GM19023 (cell line): ENCODE results near the gene BAHCC1.

Experiments used
- ATAC-seq: cut with Tn5 transposase; IDR thresholded peaks from one replicate; pipeline ENCODE4 v1.9.1; 2021; ENCODE audit warnings: mild to moderate bottlenecking, moderate library complexity; ENCODE audit not compliant: unreplicated experiment

BAHCC1 gene

GRCh38 chr17:81437191-81437651 lies 42.0 kb downstream of the BAHCC1 start:
- no peak for ATAC-seq

- no peak for ATAC-seq
These were observed 42.9 kb downstream of the BAHCC1 start for GRCh38 chr17:81438007-81438659.

- ATAC-seq: no peak
These were observed 43.4 kb downstream of the BAHCC1 start for GRCh38 chr17:81438688-81439087.

DNA sequence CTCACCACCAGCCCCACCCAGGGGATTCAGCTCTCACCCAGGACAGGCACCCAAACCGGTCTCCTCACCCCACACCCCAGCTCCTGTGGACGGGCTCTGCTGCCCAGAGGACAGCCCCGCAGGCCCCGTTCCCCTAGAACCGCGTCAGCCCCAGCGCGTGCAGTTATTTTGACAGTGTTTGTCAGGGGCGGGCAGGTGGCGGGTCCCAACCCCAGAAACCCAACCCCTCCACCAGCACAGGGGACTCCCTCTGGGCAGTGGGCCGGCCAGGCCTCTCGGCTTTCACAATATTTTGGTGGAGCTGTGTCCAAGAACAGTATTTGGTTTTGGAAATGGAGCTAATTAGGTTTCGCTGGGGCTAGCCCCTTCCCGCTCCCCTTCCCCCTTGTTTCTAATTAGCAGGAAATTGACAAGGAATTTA lies 44.8 kb downstream of the BAHCC1 start:
- no peak for ATAC-seq

DNA sequence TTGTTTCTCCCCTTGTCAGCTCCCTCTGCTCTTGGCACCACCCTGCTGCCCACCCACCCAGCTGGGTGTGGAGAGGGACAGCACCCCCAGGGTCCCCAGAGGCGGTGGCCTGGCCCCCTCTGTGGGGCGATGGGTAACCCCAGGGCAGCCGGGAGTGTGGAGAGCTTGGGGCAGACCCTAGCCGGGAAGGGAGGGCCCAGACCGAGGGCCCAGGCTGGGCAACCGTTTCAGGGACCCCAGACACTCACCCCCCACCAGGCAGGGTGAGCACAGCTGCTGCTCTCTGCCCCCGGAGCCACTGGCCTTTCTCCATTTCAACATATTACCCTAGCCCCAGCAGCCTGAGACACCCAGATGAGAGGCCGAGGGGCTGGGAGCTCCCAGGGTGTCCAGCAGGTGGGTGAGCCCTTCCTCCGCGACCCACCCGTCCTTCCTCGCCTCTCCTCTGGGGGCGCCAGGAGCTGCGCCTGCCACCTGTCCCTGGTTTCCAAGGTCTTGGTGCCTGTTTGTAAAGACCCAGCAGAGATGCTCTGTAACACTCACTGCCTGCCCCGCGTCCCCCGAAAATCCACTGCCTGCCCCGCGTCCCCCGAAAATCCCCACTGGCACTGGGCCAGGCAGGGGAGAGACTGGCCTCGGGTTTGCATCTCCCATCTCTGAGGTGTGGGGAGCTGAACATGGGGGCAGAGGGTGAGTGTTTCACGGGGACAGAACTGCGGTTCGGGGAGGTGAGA lies 45.4 kb downstream of the BAHCC1 start:
- no peak for ATAC-seq

DNA sequence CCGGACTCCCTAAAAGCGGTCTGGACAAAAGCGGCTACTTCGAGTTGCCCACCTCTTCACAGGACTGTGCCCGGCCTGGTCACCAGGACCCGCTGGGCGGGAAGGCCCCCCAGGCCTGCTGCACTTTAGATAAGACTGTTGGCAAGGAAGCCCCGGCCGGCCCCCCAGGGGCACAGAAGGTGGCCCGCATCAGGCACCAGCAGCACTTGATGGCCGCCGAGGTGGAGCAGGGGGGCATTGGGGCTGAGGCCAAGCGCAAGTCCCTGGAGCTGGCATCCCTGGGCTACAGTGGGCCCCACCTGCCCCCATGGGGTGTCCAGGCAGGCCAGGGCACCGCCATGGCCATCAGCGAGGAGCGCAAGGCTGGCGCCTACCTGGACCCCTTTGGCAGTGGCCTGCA lies 47.5 kb downstream of the BAHCC1 start:
- ATAC-seq: no peak

GRCh38 chr17:81443269-81443668 lies 48.0 kb downstream of the BAHCC1 start:
- ATAC-seq: no peak

GRCh38 chr17:81444610-81445339 lies 49.5 kb downstream of the BAHCC1 start:
- ATAC-seq: no peak

- ATAC-seq: no peak
These were observed 50.6 kb downstream of the BAHCC1 start for GRCh38 chr17:81445642-81446503.

- ATAC-seq: no peak
These were observed 52.2 kb downstream of the BAHCC1 start for GRCh38 chr17:81447331-81447933.

DNA sequence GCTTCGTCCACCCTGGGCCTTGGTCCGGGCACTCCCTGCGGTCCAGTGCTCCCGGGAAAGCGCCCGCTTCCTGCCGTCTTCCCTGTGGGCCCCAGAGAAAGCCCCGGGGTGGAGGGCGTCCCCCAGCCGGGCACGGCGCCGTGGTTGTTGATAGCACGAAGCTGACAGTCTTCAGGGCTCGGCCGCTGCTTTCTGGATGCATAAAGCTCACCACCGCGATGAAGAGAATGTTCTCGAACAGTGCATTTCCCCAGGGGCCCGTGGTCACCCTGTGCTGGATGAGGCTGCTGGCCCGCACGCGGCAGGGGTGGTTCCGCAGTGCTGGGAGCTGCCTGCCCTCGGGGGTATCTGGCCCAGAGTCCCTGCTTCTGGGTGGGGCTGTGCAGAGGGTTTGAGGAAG lies 53.2 kb downstream of the BAHCC1 start:
- ATAC-seq: no peak

DNA sequence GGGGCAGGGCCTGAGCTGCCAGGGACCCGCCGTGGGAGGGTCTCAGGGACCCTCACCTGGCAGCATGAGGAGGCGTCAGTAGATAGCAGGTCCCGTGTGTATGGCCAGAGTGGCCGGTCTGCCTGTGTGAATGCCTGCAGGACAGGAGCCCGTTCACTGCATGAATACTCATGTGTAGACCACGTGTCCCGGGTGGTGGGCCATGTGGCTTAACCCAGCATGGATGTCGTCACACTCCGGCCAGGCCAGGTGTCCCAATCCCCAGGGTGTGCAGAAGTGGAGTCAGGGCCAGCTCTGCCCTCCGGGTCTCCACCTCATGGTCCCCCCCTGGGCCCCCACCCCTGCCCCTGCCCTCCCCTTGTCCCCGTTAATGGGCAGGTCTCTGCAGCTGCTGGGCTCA lies 53.7 kb downstream of the BAHCC1 start:
- ATAC-seq: no peak

GRCh38 chr17:81449351-81449750 lies 54.1 kb downstream of the BAHCC1 start:
- no peak for ATAC-seq

DNA sequence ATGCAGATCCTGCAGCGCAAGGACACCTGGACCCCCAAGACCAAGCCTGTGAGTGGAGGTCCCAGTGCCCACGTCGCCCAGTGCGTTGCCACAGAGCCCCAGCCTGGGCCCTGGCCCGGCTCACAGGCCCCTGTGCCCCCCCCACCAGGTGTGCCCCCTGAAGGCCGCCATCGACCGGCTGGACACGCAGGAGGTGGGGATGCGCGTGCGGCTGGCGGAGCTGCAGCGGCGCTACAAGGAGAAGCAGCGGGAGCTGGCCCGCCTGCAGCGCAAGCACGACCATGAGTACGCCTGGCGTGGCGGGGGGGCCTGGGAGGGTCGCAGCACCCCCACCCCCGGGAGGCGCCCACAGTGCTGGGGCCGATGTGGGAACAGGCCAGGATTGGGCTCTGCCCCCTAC lies 56.6 kb downstream of the BAHCC1 start:
- ATAC-seq: no peak

- no peak for ATAC-seq
These were observed 57.3 kb downstream of the BAHCC1 start for GRCh38 chr17:81452551-81452950.

GRCh38 chr17:81453076-81453475 lies 57.8 kb downstream of the BAHCC1 start:
- no peak for ATAC-seq

GRCh38 chr17:81453712-81454111 lies 58.5 kb downstream of the BAHCC1 start:
- no peak for ATAC-seq

GRCh38 chr17:81454473-81454872 lies 59.2 kb downstream of the BAHCC1 start:
- no peak for ATAC-seq

DNA sequence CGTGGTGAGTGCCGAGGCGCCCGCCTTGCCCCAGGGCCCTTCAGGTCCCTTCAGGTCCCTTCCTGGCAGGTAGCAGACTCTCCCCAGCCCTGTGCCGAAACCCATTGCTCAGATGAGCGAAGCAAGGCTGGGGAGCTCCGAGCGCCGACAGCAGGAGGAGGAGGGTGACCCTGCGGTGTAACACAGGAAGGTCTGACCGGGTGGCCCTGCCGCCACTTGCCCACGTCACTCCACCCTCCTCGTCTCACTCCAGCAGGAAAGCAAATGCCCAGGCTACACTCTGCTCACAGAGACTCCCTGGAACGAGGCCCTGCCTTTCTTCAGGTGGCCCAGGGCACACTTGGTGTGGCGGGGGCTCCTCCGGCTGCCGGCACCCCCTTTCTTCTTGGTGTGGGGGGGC lies 60.1 kb downstream of the BAHCC1 start:
- ATAC-seq: no peak

DNA sequence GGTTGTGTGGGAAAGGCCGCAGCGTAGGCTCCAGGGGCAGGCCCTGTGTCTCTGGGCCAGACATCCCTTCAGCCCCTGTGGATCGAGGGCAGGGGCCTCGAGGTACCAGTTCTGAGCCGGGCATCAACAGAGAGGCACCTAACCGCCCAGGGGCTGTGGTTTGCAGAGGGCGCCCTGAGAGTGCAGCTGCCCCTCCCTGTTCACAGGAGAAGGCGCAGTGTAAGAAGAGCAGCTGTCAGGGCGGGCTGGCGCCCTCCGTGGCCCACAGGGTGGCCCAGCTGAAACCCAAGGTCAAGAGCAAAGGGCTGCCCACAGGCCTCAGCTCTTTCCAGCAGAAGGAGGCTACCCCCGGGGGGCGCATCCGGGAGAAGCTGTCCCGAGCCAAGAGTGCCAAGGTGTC lies 60.8 kb downstream of the BAHCC1 start:
- ATAC-seq: no peak

- ATAC-seq: no peak
These were observed 61.5 kb downstream of the BAHCC1 start for GRCh38 chr17:81456798-81457197.
